MM.1S (cell line): ENCODE results near the gene HSF4.

Experiments
- EZH2 ChIP-seq: fragments of 300-600 bp; sonication (generic); optimal IDR thresholded peaks from 2 replicates; pipeline ENCODE3; 2017; ENCODE audit warnings: low read depth, mild to moderate bottlenecking, antibody characterized with exemption, low read length, mixed read lengths
- TF ChIP-seq, protein P1 (sequence below): fragments of 300-600 bp; sonication (generic); IDR thresholded peaks from 2 replicates; pipeline ENCODE4 v1.5.1; 2016; ENCODE audit warnings: antibody characterized with exemption, low read length, mixed read lengths

- TF ChIP-seq, protein P1, sequence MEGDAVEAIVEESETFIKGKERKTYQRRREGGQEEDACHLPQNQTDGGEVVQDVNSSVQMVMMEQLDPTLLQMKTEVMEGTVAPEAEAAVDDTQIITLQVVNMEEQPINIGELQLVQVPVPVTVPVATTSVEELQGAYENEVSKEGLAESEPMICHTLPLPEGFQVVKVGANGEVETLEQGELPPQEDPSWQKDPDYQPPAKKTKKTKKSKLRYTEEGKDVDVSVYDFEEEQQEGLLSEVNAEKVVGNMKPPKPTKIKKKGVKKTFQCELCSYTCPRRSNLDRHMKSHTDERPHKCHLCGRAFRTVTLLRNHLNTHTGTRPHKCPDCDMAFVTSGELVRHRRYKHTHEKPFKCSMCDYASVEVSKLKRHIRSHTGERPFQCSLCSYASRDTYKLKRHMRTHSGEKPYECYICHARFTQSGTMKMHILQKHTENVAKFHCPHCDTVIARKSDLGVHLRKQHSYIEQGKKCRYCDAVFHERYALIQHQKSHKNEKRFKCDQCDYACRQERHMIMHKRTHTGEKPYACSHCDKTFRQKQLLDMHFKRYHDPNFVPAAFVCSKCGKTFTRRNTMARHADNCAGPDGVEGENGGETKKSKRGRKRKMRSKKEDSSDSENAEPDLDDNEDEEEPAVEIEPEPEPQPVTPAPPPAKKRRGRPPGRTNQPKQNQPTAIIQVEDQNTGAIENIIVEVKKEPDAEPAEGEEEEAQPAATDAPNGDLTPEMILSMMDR, result no peak
- TF ChIP-seq EZH2, result no peak
Measured at GRCh38 chr16:67166110-67166547, 1.6 kb downstream of the HSF4 start.
